HepG2 (cell line): ENCODE results near the gene ZBTB32. TPM values are rescaled to one million over a fixed set of nuclear protein-coding genes. Genes with fewer than 3 reads are reported as not detected.

ENCODE experiments used
- CBFB ChIP-seq: sonication (generic); formaldehyde crosslinking; IDR thresholded peaks from 2 replicates; pipeline ENCODE4 v1.4.0; 2020; ENCODE audit warnings: missing genetic modification reagents
- DMAP1 ChIP-seq: IDR thresholded peaks from 2 replicates; pipeline ENCODE4 v1.6.1; 2016
- MAF1 ChIP-seq: sonication (generic); formaldehyde crosslinking; IDR thresholded peaks from 2 replicates; pipeline ENCODE4 v1.5.0; 2020; ENCODE audit warnings: missing genetic modification reagents, borderline replicate concordance
- NR2F1 ChIP-seq, 2 experiments: fragments of 450-650 bp in 1 of 2; formaldehyde crosslinking in 1 of 2; IDR thresholded peaks; 2 replicates each; pipeline versions ENCODE4 v1.5.0 to v1.6.1; 2016 to 2020; ENCODE audit warnings: mild to moderate bottlenecking in 1 of 2, missing compliant biosample characterization in 1 of 2, missing genetic modification reagents in 1 of 2, moderate library complexity in 1 of 2
- PRMT3 ChIP-seq: sonication (generic); formaldehyde crosslinking; IDR thresholded peaks from 2 replicates; pipeline ENCODE4 v1.8.1; 2022; ENCODE audit warnings: low read depth, mild to moderate bottlenecking, moderate library complexity, missing genetic modification reagents, borderline replicate concordance
- SPEN ChIP-seq: sonication (generic); formaldehyde crosslinking; IDR thresholded peaks from 2 replicates; pipeline ENCODE4 v1.5.1; 2020; ENCODE audit warnings: low read depth, mild to moderate bottlenecking, missing genetic modification reagents
- TFE3 ChIP-seq: IDR thresholded peaks from 2 replicates; pipeline ENCODE4 v1.6.1; 2016
- ZNF331 ChIP-seq: sonication (generic); formaldehyde crosslinking; IDR thresholded peaks from 2 replicates; pipeline ENCODE4 v1.4.0; 2020; ENCODE audit warnings: missing genetic modification reagents
- ZNF543 ChIP-seq: sonication (generic); formaldehyde crosslinking; IDR thresholded peaks from 2 replicates; pipeline ENCODE4 v1.4.0; 2020; ENCODE audit warnings: mild to moderate bottlenecking, missing genetic modification reagents
- ZNF549 ChIP-seq: sonication (generic); formaldehyde crosslinking; IDR thresholded peaks from 2 replicates; pipeline ENCODE4 v1.5.0; 2020; ENCODE audit warnings: missing genetic modification reagents
- ZNF567 ChIP-seq: sonication (generic); formaldehyde crosslinking; IDR thresholded peaks from 2 replicates; pipeline ENCODE4 v1.8.1; 2023; ENCODE audit warnings: mild to moderate bottlenecking, missing genetic modification reagents, borderline replicate concordance
- ZNF883 ChIP-seq: sonication (generic); formaldehyde crosslinking; IDR thresholded peaks from 2 replicates; pipeline ENCODE4 v1.5.1; 2020; ENCODE audit warnings: mild to moderate bottlenecking, missing genetic modification reagents; ENCODE audit errors: not compliant biosample characterization
- ZSCAN31 ChIP-seq: sonication (generic); formaldehyde crosslinking; IDR thresholded peaks from 2 replicates; pipeline ENCODE4 v1.5.0; 2020; ENCODE audit warnings: low read depth, mild to moderate bottlenecking, missing genetic modification reagents
- polyA plus RNA-seq, 8 experiments: library from polyadenylated mRNA; depleted of rRNA in 3 of 8; stranded (reverse) in 7 of 8; unstranded in 1 of 8; fragments of >200 nt; fragmentation: Illumina TruSeq in 4 of 8; extraction: Trizol in 4 of 8; gene quantifications; 2 replicates each; pipeline versions ENCODE4 v1.2.1 to v1.2.3, GENCODE V29; 2011 to 2016; ENCODE audit warnings: low read depth in 4 of 8, missing spikeins in 1 of 8, mixed read lengths in 1 of 8; ENCODE audit not compliant: insufficient read depth in 1 of 8
- total RNA-seq, 5 experiments: library from RNA; depleted of rRNA; stranded (reverse); fragments of >200 nt; fragmentation: Illumina TruSeq; extraction: Trizol; gene quantifications; 2 replicates each; pipeline ENCODE4 v1.2.3, GENCODE V29; 2016; ENCODE audit warnings: low read depth in 1 of 5
- TF ChIP-seq, protein P1 (sequence below): IDR thresholded peaks from 2 replicates; pipeline ENCODE4 v1.4.0; 2020; ENCODE audit warnings: mild to moderate bottlenecking, missing genetic modification reagents
- TF ChIP-seq, protein P2 (sequence below): sonication (generic); formaldehyde crosslinking; IDR thresholded peaks from 2 replicates; pipeline ENCODE4 v1.4.0; 2020; ENCODE audit warnings: mild to moderate bottlenecking, missing genetic modification reagents

Gene ZBTB32
- total and polyA plus RNA-seq, 2 of the 13 experiments (the other 11 are each of a cell fraction or from before 2014, with no cell fraction given): not detected

- TF ChIP-seq, protein P1, sequence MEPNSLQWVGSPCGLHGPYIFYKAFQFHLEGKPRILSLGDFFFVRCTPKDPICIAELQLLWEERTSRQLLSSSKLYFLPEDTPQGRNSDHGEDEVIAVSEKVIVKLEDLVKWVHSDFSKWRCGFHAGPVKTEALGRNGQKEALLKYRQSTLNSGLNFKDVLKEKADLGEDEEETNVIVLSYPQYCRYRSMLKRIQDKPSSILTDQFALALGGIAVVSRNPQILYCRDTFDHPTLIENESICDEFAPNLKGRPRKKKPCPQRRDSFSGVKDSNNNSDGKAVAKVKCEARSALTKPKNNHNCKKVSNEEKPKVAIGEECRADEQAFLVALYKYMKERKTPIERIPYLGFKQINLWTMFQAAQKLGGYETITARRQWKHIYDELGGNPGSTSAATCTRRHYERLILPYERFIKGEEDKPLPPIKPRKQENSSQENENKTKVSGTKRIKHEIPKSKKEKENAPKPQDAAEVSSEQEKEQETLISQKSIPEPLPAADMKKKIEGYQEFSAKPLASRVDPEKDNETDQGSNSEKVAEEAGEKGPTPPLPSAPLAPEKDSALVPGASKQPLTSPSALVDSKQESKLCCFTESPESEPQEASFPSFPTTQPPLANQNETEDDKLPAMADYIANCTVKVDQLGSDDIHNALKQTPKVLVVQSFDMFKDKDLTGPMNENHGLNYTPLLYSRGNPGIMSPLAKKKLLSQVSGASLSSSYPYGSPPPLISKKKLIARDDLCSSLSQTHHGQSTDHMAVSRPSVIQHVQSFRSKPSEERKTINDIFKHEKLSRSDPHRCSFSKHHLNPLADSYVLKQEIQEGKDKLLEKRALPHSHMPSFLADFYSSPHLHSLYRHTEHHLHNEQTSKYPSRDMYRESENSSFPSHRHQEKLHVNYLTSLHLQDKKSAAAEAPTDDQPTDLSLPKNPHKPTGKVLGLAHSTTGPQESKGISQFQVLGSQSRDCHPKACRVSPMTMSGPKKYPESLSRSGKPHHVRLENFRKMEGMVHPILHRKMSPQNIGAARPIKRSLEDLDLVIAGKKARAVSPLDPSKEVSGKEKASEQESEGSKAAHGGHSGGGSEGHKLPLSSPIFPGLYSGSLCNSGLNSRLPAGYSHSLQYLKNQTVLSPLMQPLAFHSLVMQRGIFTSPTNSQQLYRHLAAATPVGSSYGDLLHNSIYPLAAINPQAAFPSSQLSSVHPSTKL: peak; percentile 47
- TF ChIP-seq ZNF883 (CRISPR knock-in tag) (peak; percentile 58), ZNF567 (no peak), ZSCAN31 (CRISPR knock-in tag) (0 out of 2 replicates have a peak, but pooled peaks have one; percentile 52), ZNF549 (CRISPR knock-in tag) (no peak), DMAP1 (peak; percentile 84), NR2F1 (CRISPR knock-in tag; IDR thresholded peaks at IDR 0.05) (no peak), MAF1 (CRISPR knock-in tag) (no peak), CBFB (no peak; the same call in none of the 2 replicates), ZNF331 (CRISPR knock-in tag) (peak; percentile 17; the same call in 1 of the 2 replicates), SPEN (CRISPR knock-in tag) (no peak), PRMT3 (peak; percentile 50; the same call in 1 of the 2 replicates), TFE3 (CRISPR knock-in tag) (peak; percentile 46; the same call in 1 of the 2 replicates), ZNF543 (CRISPR knock-in tag) (peak; percentile 80; the same call in 1 of the 2 replicates)
- TF ChIP-seq, protein P2, sequence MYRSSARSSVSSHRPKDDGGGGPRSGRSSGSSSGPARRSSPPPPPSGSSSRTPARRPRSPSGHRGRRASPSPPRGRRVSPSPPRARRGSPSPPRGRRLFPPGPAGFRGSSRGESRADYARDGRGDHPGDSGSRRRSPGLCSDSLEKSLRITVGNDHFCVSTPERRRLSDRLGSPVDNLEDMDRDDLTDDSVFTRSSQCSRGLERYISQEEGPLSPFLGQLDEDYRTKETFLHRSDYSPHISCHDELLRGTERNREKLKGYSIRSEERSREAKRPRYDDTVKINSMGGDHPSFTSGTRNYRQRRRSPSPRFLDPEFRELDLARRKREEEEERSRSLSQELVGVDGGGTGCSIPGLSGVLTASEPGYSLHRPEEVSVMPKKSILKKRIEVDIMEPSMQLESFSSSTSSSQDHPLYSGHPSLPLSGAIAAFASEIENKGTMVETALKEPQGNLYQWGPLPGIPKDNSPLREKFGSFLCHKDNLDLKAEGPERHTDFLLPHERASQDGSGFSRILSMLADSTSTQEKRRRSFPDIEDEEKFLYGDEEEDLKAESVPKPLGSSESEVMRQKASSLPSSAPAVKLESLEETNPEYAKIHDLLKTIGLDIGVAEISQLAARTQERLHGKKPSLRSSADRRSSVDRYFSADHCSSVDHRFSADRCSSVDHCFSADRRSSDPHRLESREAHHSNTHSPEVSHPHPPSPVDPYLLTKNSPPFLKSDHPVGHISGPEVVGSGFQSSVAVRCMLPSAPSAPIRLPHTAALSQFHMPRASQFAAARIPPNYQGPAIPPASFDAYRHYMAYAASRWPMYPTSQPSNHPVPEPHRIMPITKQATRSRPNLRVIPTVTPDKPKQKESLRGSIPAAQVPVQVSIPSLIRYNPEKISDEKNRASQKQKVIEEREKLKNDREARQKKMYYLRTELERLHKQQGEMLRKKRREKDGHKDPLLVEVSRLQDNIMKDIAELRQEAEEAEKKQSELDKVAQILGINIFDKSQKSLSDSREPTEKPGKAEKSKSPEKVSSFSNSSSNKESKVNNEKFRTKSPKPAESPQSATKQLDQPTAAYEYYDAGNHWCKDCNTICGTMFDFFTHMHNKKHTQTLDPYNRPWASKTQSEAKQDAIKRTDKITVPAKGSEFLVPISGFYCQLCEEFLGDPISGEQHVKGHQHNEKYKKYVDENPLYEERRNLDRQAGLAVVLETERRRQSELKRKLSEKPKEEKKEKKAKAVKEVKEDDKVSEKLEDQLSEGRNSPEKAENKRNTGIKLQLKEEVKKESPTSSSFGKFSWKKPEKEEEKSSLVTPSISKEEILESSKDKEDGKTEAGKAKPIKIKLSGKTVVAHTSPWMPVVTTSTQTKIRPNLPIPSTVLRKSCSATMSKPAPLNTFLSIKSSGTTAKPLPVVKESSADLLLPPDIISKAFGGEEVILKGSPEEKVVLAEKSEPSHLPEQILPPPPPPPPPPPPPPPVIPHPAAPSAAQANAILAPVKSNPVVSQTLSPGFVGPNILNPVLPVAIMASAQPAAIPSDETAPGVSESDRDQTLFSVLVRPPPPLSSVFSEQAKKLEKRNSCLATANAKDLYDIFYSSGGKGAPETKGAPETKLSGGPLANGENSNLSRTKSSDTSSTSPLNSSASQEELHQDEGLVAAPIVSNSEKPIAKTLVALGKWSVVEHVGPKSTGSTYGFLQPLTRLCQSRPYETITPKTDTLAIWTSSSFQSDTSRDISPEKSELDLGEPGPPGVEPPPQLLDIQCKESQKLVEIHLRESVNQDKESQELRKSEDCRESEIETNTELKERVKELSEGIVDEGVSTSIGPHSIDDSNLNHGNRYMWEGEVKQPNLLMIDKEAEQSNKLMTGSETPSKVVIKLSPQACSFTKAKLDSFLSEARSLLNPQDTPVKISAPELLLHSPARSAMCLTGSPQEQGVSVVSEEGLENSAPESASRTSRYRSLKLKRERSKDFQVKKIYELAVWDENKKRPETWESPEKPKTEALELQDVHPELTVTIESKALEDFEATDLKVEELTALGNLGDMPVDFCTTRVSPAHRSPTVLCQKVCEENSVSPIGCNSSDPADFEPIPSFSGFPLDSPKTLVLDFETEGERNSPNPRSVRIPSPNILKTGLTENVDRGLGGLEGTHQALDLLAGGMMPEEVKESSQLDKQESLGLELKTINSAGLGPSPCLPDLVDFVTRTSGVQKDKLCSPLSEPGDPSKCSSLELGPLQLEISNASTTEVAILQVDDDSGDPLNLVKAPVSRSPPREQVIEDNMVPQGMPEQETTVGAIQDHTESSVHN (CRISPR knock-in tag): 0 out of 2 replicates have a peak, but pooled peaks have one; percentile 17
Observed at GRCh38 chr19:35715981-35716800, 11.8 kb downstream of the ZBTB32 start (continued).
